NCI-H1048 (cell line): ENCODE measurements around the gene TRIM62.
"Not testable (repeated sequence)": the region's sequence is repeated elsewhere in the genome, so short reads cannot be mapped to it uniquely, and the experiment has no call there.

Source experiments
- DNase-seq: peaks from one replicate; lab custom pipeline; 2025; lab: John Stamatoyannopoulos, UW

TRIM62 gene

GRCh38 chr1:33133478-33134105 lies 48.3 kb downstream of the TRIM62 start:
- no peak for DNase-seq

GRCh38 chr1:33132549-33132948 lies 49.3 kb downstream of the TRIM62 start:
- no peak for DNase-seq

DNA sequence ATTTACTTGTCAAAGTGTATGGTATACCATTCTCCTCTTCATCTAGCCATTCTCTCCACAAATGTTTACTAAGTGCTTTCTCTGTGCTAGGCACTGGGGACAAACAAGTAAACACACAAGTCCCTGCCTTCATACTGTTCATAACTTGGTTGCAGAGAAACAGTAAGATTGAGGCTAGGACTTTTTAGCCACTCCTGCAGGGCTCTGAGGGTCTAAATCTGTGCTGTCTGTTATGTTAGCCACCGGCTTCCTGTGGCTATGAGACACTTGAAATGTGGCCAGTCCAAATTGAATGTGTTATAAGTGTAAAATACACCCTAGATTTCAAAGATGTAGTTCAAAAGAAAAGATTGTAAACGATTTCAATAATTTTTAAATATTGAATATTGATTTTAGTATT lies 50.7 kb downstream of the TRIM62 start:
- DNase-seq, result no peak

- DNase-seq, result no peak
These were observed 51.5 kb downstream of the TRIM62 start for GRCh38 chr1:33130297-33130696.

DNA sequence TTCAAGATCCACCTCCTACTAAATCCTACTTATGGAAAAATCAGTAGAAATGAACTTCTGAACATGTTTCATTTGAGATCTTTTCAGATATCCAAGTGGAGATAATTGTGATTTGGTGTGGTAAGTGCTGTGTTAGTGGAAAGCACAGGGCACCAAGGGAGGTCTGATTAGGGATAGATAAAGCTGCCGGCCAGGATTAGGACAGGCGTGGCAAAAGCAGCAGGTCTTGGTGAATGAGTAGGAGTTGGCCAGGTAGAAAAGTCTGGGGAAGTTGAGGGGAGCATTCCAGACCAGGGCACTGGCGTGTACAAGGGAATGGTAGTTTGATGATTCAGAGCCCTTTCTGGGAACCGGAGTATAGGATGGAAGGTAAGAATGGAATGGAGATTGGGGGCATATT lies 53.1 kb downstream of the TRIM62 start:
- no peak for DNase-seq

DNA sequence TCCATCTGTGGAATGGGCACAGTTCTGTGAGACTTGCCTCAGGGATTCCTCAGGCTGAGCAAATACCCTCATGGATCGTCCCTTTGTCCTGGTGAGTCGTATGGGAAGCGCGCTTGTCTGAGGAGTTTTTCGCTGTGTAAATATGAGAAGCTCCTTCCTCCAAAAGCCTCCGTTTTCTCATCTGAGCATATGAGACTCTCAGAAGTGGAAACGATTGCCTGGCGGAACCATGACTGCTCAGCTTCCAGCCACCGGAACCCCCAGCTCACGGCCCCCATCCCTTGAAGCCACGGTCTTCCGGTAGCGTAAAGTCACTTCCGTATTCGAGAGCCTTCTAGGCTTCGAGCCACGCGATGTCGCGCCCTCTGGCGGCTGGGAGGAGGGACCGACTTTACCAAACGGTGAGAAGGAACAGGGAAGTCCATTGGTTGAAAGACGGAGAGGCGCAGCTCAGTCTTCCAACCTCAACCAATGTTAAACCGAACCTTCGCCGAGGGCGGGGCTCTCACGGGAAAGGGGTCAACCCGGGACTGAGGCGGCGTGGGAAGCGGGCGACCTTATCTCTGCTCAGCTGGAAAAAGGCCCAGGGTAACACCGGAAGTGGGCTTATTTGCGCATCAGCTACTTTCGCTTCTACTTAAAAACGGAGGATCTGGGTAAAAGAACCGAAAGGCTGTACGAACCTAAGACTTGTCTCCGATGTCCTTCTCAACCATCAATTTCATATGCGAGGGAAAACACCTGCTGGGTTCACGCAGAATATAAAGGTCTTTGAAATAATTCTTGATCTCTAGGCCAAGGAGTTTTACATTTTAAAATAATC lies 54.6 kb downstream of the TRIM62 start:
- DNase-seq, result peak; percentile 99

DNA sequence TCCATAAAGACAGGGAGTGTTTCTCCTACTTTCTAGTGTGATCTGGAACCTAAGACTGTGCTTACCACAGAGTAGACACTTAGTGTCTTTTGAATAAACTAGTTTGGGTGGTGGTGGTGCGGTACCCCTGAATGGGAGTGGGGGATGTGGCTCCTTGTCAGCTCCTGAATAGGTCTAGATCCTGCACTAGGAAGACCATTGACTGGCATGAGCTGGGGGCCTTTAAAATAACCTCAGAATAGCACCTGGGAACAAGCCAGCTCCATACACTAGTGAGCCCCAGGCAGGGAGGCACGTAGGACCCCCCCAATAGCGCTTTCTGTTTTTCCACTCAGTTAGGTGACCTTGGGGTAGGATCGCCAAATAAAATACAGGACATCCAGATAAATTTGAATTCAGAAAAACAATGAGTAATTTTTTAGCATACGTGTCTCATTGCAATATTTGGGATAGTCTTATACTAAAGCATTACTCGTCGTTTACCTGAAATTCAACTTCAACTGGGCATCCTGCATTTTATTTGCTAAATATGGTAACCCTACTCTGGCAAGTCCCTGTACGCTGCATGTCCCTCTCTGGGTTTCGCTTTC lies 55.3 kb downstream of the TRIM62 start:
- no peak for DNase-seq

GRCh38 chr1:33124647-33125046 lies 57.2 kb downstream of the TRIM62 start:
- not testable (repeated sequence) for DNase-seq

DNA sequence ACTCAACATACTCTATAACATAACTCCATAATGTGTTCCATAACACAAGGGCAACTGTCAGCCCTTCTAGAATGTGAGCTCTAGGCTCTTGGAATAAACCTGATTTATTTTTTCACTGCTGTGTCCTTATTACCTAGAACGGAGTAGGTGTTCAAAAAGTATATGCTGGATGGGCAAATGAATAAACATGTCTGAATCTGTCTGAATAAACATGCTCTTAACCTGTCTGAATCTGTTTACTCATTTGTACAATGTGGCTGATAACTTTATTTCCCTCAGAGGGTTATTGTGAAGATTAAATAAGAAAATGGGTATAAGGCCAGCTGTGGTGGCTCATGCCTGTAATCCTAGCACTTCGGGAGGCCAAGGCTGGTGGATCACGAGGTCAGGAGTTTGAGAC lies 58.6 kb downstream of the TRIM62 start:
- no peak for DNase-seq

DNA sequence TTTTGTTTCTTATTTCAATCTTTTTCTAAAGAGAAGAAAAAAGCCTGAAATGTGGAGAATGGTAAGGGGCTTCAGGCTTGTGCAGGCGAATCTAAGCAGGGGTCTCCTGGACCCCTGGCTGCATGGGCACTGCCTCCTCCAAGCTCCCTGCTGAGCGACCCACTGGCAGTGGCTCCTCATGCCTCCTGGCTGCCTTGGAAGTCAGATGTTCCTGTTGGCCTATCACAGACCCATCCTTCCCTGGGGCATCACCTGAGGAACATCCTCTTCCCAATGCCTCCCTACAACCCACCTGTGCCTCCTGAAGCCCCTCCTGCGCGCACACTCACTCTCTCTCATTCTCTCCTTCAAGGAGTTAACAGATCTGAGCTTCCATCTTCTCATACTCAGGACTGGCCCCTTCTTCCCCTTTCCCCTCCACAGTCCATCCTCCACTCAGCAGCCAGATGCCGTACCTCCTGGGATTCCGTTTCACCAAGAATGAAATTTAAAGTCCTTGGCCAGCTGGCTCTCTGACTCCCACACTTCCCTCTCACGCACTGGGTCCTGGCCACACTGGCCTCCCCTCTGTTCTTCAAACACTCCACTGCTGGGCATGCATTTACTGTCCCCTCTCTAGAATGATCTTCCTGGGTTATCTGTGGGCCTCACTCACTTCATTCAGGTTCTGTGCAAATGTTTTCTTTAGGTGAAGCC lies 59.2 kb downstream of the TRIM62 start:
- DNase-seq, result no peak

GRCh38 chr1:33121728-33122127 lies 60.1 kb downstream of the TRIM62 start:
- DNase-seq, result no peak

GRCh38 chr1:33120436-33121231 lies 61.2 kb downstream of the TRIM62 start:
- DNase-seq, result no peak

DNA sequence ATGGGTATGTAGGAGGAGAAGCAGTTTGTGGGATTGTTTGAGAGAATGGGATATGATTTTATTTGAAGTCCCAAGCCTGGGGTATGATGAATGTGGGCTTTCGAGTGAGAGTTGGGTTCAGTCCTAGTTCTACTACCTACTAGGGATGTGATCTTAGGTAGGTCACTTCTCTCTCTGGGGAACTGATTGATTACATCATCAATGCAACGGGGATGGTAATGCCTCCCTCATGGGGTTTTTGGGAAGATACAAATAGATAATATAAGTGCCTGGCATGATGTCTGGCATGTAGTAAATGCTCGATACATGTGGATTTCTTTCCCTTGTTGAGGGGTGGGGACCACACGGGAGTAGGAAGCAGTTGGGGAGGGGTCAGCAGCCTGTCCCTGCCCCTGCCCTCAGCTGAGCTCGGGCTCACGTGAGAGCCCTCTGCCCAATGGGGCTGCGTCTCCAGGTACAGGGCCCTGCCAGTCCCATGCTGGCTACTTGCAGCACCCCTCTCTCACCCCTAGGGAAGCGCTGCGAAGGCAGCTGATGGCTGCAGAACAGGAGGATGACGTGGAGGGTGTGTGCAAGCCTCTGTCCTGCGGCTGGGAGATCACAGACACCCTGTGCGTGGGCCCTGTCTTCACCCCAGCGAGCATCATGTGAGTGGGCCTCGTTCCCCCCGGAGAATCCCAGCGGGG lies 62.2 kb downstream of the TRIM62 start:
- DNase-seq, result no peak

DNA sequence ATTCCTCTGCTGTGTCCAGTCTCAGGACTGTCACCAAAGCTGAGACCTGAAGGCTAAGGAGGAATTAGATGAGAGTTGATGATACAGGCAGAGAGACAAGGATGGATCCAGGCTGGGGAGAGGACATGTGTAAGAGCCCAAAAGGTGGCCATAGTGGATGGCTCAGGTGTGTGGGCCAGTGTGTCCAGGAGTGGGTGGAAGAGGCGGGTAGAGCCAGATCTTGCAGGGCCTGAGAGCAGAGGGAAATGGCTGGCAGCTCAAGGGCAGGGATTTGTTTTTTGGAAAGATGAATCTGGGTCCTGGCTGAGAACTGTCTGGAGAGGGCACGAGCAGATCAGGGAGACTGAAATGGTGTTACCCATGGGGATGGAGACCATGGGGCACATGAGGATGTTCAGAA lies 62.8 kb downstream of the TRIM62 start:
- DNase-seq, result no peak

- DNase-seq, result no peak
These were observed 63.6 kb downstream of the TRIM62 start for GRCh38 chr1:33118274-33118673.

GRCh38 chr1:33117440-33118085 lies 64.3 kb downstream of the TRIM62 start:
- no peak for DNase-seq

GRCh38 chr1:33111965-33112364 lies 69.9 kb downstream of the TRIM62 start:
- DNase-seq, result no peak

DNA sequence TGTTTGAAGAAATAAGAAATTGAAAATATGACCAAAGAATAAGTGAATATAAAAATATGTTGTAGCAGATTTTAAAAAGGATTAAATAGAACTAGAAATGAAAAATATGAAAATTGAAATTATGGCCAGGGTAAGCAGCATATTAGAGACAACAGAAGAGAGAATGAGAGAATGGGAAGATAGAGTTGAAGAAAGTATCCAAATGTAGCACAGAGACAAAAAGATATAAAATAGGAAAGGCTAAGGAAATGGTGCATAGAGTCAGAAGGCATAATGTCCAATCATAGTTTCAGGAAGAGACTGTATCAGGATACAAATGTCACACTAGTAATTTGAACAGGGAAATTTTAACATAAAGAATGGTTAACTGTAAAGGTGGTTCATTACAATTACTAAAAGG lies 71.4 kb downstream of the TRIM62 start:
- DNase-seq, result no peak

DNA sequence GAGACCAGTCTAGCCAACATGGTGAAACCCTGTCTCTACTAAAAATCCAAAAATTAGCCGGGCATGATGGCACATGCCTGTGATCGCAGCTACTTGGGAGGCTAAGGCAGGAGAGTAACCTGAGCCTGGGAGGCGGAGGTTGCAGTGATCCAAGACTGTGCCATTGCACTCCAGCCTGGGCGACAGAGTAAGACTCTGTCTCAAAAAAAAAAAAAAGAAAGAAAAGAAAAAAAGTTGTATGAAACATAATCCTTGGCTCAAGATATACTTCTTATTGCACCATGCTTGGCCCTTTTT lies 81.8 kb downstream of the TRIM62 start:
- DNase-seq, result not testable (repeated sequence)

GRCh38 chr1:33099290-33100118 lies 82.3 kb downstream of the TRIM62 start:
- no peak for DNase-seq
